DOHH2 (cell line): ENCODE results near the gene KLK5.
"Not testable (repeated sequence)": the region's sequence is repeated elsewhere in the genome, so short reads cannot be mapped to it uniquely, and the experiment has no call there.

Experiments
- H3F3A ChIP-seq: fragments of 200-600 bp; sonication (generic), shearing (Covaris generic); 2 replicates; pipeline ENCODE4 v1.6.0; 2016; ENCODE audit warnings: antibody characterized with exemption, mild to moderate bottlenecking; ENCODE audit not compliant: control insufficient read depth, insufficient read depth
- H3K27ac ChIP-seq: fragments of 200-600 bp; sonication (generic); 2 replicates; pipeline ENCODE4 v1.5.1; 2014; ENCODE audit warnings: low read depth, mild to moderate bottlenecking, low read length, moderate library complexity
- H3K27me3 ChIP-seq: fragments of 200-600 bp; sonication (generic); 2 replicates; pipeline ENCODE4 v1.6.1; 2014; ENCODE audit warnings: mild to moderate bottlenecking, low read length, mixed read lengths; ENCODE audit not compliant: control insufficient read depth
- H3K36me3 ChIP-seq: fragments of 200-600 bp; sonication (generic); 2 replicates; pipeline ENCODE4 v1.6.1; 2014; ENCODE audit warnings: mild to moderate bottlenecking, low read length, moderate library complexity, mixed read lengths; ENCODE audit not compliant: control insufficient read depth
- H3K4me1 ChIP-seq: fragments of 200-600 bp; sonication (generic); 2 replicates; pipeline ENCODE4 v1.6.1; 2014; ENCODE audit warnings: mild to moderate bottlenecking, low read length, mixed read lengths; ENCODE audit not compliant: control insufficient read depth
- H3K4me2 ChIP-seq: fragments of 200-600 bp; sonication (generic); 2 replicates; pipeline ENCODE4 v1.6.0; 2014; ENCODE audit warnings: mild to moderate bottlenecking, low read length, moderate library complexity
- H3K4me3 ChIP-seq: fragments of 200-600 bp; sonication (generic); 2 replicates; pipeline ENCODE4 v1.5.1; 2014; ENCODE audit warnings: mild to moderate bottlenecking, low read length, mixed read lengths
- H3K79me2 ChIP-seq: fragments of 200-600 bp; sonication (generic); 2 replicates; pipeline ENCODE4 v1.6.1; 2014; ENCODE audit warnings: mild to moderate bottlenecking, low read length, mixed read lengths; ENCODE audit not compliant: control insufficient read depth
- H3K9me2 ChIP-seq: fragments of 200-600 bp; sonication (generic); replicated peaks from 2 replicates; pipeline ENCODE4 v1.6.1; 2014; ENCODE audit warnings: mild to moderate bottlenecking, low read length, mixed read lengths; ENCODE audit not compliant: control insufficient read depth
- H3K9me3 ChIP-seq: fragments of 200-600 bp; sonication (generic); 2 replicates; pipeline ENCODE4 v1.6.1; 2014; ENCODE audit warnings: antibody characterized with exemption, low read length, mixed read lengths; ENCODE audit not compliant: control insufficient read depth, insufficient read depth
- H4K20me1 ChIP-seq: fragments of 200-600 bp; sonication (generic); 2 replicates; pipeline ENCODE4 v1.6.0; 2014; ENCODE audit warnings: low read depth, mild to moderate bottlenecking, antibody characterized with exemption, low read length, moderate library complexity; ENCODE audit not compliant: control insufficient read depth, insufficient read depth
- CTCF ChIP-seq: fragments of 200-600 bp; sonication (generic); IDR thresholded peaks from one replicate; pipeline ENCODE4 v1.5.1; 2014; ENCODE audit warnings: antibody characterized with exemption, mild to moderate bottlenecking, low read depth, low read length; ENCODE audit not compliant: poor library complexity, severe bottlenecking
- EZH2phosphoT487 ChIP-seq: fragments of 200-600 bp; sonication (generic); IDR thresholded peaks from 2 replicates; pipeline ENCODE4 v1.6.1; 2017; ENCODE audit warnings: borderline replicate concordance, mild to moderate bottlenecking, antibody characterized with exemption, low read length, moderate library complexity, mixed read lengths

Gene KLK5

GRCh38 chr19:50974702-50975556 lies 22.1 kb upstream of the KLK5 start:
- Histone ChIP-seq H3K9me3 (no peaks in the 10 kb centered on the region), H3K4me3 (no peak overlapping the region), H3F3A (no peaks in the 10 kb centered on the region), H3K4me1 (no peaks in the 10 kb centered on the region), H4K20me1 (no peaks in the 10 kb centered on the region), H3K4me2 (no peak overlapping the region), H3K79me2 (no peaks in the 10 kb centered on the region), H3K9me2 (no peaks in the 10 kb centered on the region), H3K36me3 (no peaks in the 10 kb centered on the region), H3K27ac (no peak overlapping the region), H3K27me3 (no peaks in the 10 kb centered on the region)
- TF ChIP-seq EZH2phosphoT487 (no peak), CTCF (no peak)

GRCh38 chr19:50972795-50973376 lies 20.0 kb upstream of the KLK5 start:
- H3K4me2 ChIP-seq = no peak overlapping the region
- no peaks in the 10 kb centered on the region for H3F3A ChIP-seq
- no peaks in the 10 kb centered on the region for H3K9me3 ChIP-seq
- no peak overlapping the region for H3K4me3 ChIP-seq
- TF ChIP-seq EZH2phosphoT487 (no peak), CTCF (no peak)
- H3K27me3 ChIP-seq = no peaks in the 10 kb centered on the region
- H4K20me1 ChIP-seq = no peaks in the 10 kb centered on the region
- H3K27ac ChIP-seq = no peak overlapping the region
- no peaks in the 10 kb centered on the region for H3K79me2 ChIP-seq
- no peaks in the 10 kb centered on the region for H3K9me2 ChIP-seq
- H3K36me3 ChIP-seq = no peaks in the 10 kb centered on the region
- H3K4me1 ChIP-seq = no peaks in the 10 kb centered on the region

GRCh38 chr19:50969810-50970209 lies 17.0 kb upstream of the KLK5 start:
- H3K4me2 ChIP-seq, H3K79me2 ChIP-seq, H3K9me3 ChIP-seq, H3K36me3 ChIP-seq, H4K20me1 ChIP-seq, H3K4me1 ChIP-seq, H3K27ac ChIP-seq, H3K9me2 ChIP-seq, H3K27me3 ChIP-seq, H3F3A ChIP-seq, H3K4me3 ChIP-seq: not testable (repeated sequence)

- Histone ChIP-seq H3K9me2 (no peaks in the 10 kb centered on the region), H3K9me3 (no peaks in the 10 kb centered on the region), H3K79me2 (no peaks in the 10 kb centered on the region), H3K4me3 (no peak within 1 kb of the TSS), H3K36me3 (no peaks in the 10 kb centered on the region), H3K27ac (no peak within 1 kb of the TSS), H4K20me1 (no peaks in the 10 kb centered on the region), H3K27me3 (no peaks in the 10 kb centered on the region), H3K4me1 (no peaks in the 10 kb centered on the region), H3F3A (no peaks in the 10 kb centered on the region), H3K4me2 (no peak within 1 kb of the TSS)
- no peak for TF ChIP-seq EZH2phosphoT487
- no peak for TF ChIP-seq CTCF
Measured at GRCh38 chr19:50969413-50969760, 16.5 kb upstream of the KLK5 start, which contains the start of gene KLK6. Gene KLK6, minus strand, starts transcription at chr19:50969591. Its CDS starts 1,487 bp downstream, at chr19:50968104.
